ENCODE results near the gene LRRC2.

DNA sequence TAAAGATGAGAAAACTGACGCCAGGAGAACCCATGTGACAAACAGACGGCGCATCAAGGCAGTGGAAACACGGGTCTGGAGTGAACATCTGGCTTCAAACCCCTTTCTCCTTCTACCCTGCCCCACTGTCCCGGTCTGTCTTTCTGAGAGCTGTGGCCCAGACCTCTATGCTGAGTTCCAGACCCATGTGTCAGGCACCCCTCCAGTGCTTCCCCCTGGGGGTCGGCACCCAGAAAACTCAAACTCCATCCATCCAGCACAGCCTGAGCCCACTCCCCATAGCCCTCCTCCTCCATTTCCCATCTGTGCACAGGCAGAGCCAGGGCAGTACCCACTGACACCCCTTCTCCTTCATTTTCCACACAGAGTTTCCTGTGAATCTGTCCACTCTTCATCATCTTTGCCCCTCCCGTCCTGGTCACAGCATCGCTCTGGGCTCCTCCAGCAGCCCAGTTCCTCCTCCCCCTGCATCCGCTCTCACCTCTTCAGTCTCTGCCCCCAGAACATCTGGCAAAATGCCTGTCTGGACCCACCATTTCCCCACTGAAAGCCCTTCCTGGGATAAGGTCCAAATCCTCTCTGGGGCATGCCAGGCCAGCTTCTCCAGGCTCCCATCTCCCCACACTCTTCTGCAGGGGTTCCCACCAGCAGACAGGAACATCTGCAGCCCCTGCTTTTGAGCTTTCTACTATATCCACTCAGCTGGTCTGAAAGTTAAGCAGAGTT lies 49.1 kb upstream of the LRRC2 start:
- TF ChIP-seq, protein P1, sequence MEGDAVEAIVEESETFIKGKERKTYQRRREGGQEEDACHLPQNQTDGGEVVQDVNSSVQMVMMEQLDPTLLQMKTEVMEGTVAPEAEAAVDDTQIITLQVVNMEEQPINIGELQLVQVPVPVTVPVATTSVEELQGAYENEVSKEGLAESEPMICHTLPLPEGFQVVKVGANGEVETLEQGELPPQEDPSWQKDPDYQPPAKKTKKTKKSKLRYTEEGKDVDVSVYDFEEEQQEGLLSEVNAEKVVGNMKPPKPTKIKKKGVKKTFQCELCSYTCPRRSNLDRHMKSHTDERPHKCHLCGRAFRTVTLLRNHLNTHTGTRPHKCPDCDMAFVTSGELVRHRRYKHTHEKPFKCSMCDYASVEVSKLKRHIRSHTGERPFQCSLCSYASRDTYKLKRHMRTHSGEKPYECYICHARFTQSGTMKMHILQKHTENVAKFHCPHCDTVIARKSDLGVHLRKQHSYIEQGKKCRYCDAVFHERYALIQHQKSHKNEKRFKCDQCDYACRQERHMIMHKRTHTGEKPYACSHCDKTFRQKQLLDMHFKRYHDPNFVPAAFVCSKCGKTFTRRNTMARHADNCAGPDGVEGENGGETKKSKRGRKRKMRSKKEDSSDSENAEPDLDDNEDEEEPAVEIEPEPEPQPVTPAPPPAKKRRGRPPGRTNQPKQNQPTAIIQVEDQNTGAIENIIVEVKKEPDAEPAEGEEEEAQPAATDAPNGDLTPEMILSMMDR (IDR thresholded peaks at IDR 0.05), result no peak
- TF ChIP-seq POLR2A (IDR thresholded peaks at IDR 0.05) (no peak), EP300 (IDR thresholded peaks at IDR 0.05) (no peak)

Data from tibial nerve (tissue), 4 donors.